NCI-H510A (cell line): ENCODE results near the gene RNF40.

Experiments used
- DNase-seq: peaks from one replicate; lab custom pipeline; 2025; lab: John Stamatoyannopoulos, UW

The RNF40 gene

DNA sequence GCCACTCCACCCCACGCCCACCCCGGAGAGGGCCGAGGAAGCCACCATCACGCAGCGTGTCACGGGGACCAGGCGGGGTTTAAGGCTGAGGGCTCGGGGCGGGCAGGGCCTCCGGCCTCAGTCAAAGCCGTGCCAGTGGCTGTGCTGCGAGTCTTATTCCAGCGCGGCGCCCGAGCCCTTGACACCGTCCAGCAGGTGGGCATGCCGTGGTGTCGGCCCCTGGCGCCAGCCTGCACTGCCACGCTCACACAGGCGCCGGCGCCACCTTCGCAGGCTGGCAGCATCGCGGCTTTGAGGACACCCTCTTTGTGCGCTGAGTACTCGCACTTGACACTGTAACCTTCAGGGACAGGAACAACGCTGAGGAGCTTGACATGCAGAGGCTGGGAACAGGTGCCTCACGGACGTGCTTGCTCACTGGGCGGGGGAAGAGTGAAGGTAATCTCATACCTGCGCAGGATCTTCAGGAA lies 58.9 kb downstream of the RNF40 start:
- peak; percentile 69 for DNase-seq

DNA sequence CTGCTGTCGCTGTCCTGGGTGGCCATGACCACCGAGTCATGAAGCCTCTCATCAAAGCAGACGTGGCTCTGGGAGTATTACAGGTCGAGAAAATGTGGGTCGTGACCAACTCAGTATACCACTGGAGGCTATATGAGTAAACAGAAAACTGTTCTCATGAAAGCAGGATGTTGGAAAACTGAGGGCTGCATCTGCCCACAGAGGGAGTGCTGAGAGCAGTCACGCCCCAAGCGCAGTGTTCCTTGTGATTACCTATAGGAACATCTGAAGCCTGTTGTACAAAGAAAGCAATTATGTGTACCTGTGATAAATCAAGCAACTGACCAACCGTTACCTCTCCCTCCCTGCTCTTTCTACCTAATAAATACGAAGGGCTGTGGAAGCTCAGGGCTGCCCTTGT lies 59.3 kb downstream of the RNF40 start:
- DNase-seq = peak; percentile 26

DNA sequence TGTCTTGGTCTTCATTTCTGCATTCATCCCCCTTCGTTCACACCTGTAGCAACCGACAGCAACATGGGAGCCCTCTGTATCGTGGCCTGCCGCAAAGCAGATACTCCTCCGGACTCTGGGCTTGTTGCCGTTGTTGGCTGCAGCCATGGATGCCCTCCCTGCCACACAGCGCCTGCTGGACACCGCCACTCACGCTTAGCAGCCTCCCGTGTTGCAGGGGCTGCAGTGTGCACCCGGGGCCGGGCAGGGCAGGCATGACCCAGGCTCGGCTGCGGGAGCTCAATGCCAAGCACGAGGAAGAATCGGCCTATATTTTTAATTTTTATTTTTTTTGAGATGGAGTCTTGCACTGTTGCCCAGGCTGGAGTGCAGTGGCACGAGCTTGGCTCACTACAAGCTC lies 59.8 kb downstream of the RNF40 start:
- no peak for DNase-seq
